Fibroblast of skin of abdomen (primary cell): ENCODE results near the gene CYP2W1.

Experiments
- DNase-seq: peaks from one replicate; pipeline ENCODE4 v3.0.0-alpha.2; 2013

The CYP2W1 gene

GRCh38 chr7:966291-967069 lies 16.5 kb upstream of the CYP2W1 start:
- DNase-seq: no peak

- no peak for DNase-seq
Measured at GRCh38 chr7:967361-968082, 15.5 kb upstream of the CYP2W1 start.

GRCh38 chr7:968205-969105 lies 14.5 kb upstream of the CYP2W1 start:
- no peak for DNase-seq

GRCh38 chr7:969403-969802 lies 13.6 kb upstream of the CYP2W1 start:
- DNase-seq: no peak

GRCh38 chr7:970744-971143 lies 12.2 kb upstream of the CYP2W1 start:
- DNase-seq: no peak

- DNase-seq: no peak
Measured at GRCh38 chr7:972110-972509, 10.9 kb upstream of the CYP2W1 start.

- DNase-seq: no peak
Measured at GRCh38 chr7:972676-973309, 10.2 kb upstream of the CYP2W1 start.

GRCh38 chr7:973312-973711 lies 9.7 kb upstream of the CYP2W1 start:
- DNase-seq: no peak

GRCh38 chr7:974172-974571 lies 8.8 kb upstream of the CYP2W1 start:
- DNase-seq: no peak

GRCh38 chr7:974820-975681 lies 7.9 kb upstream of the CYP2W1 start, which contains the start of gene COX19:
Gene COX19 (minus strand): TSS chr7:975549. CDS start chr7:975509, 40 bp downstream.
- DNase-seq: peak; percentile 88

GRCh38 chr7:975702-976473 lies 7.1 kb upstream of the CYP2W1 start:
- DNase-seq: no peak

- DNase-seq: no peak
Measured at GRCh38 chr7:976901-977325, 6.1 kb upstream of the CYP2W1 start.

GRCh38 chr7:977326-978048 lies 5.5 kb upstream of the CYP2W1 start:
- DNase-seq: no peak

- DNase-seq: no peak
Measured at GRCh38 chr7:978049-978346, 5.0 kb upstream of the CYP2W1 start.

- no peak for DNase-seq
Measured at GRCh38 chr7:978416-979091, 4.4 kb upstream of the CYP2W1 start.

- no peak for DNase-seq
Measured at GRCh38 chr7:979151-979550, 3.8 kb upstream of the CYP2W1 start.

- DNase-seq: no peak
Measured at GRCh38 chr7:979886-980571, 3.0 kb upstream of the CYP2W1 start.

GRCh38 chr7:981793-982510 lies 1.0 kb upstream of the CYP2W1 start:
- no peak for DNase-seq
